Measurements from ENCODE around the gene C3orf22. TPM values are rescaled to one million over a fixed set of nuclear protein-coding genes. Genes with fewer than 3 reads are reported as not detected.

C3orf22 gene
- total and polyA plus RNA-seq, 12 donors: 0.26 TPM; not detected in 11

DNA sequence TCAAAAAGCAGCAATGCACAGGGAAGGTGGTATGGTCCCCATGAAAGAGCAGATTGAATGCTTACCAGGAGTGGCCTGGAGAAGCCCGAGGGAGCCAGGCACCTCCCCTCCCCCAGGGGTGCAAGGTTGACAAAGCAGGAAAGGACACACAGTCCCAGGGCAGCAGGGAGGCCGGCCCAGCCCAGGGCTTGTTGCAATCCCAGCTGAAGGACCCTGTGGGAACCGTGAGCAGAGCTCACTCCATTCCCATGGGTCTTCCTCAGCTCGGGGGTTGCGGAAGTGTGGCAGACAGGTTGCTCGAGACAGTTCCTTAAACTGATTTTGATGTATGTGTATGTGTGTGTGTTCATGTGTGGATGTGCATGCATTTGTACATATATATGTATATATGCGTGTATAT is 57.0 kb downstream of the C3orf22 start:
- ATAC-seq (peak in 2 of 8 donors; percentile 67 to 73), DNase-seq (no peak)
- 45 to 51% methylated on average over 7 of the region's 7 CpGs for WGBS, 2 donors
- Histone ChIP-seq H3K27ac (no peak overlapping the region), H3K27me3 (peaks cover 0 to 5% (median 0%) of the 10 kb centered on the region in 7 donors), H3K9me3 (no peaks in the 10 kb centered on the region), H3K4me1 (no peaks in the 10 kb centered on the region), H3K4me3 (no peak overlapping the region), H3K36me3 (no peaks in the 10 kb centered on the region)
- TF ChIP-seq, protein P1, sequence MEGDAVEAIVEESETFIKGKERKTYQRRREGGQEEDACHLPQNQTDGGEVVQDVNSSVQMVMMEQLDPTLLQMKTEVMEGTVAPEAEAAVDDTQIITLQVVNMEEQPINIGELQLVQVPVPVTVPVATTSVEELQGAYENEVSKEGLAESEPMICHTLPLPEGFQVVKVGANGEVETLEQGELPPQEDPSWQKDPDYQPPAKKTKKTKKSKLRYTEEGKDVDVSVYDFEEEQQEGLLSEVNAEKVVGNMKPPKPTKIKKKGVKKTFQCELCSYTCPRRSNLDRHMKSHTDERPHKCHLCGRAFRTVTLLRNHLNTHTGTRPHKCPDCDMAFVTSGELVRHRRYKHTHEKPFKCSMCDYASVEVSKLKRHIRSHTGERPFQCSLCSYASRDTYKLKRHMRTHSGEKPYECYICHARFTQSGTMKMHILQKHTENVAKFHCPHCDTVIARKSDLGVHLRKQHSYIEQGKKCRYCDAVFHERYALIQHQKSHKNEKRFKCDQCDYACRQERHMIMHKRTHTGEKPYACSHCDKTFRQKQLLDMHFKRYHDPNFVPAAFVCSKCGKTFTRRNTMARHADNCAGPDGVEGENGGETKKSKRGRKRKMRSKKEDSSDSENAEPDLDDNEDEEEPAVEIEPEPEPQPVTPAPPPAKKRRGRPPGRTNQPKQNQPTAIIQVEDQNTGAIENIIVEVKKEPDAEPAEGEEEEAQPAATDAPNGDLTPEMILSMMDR (IDR thresholded peaks at IDR 0.05): no peak
- intact Hi-C loops (cut with DNase I): no loop called here

DNA sequence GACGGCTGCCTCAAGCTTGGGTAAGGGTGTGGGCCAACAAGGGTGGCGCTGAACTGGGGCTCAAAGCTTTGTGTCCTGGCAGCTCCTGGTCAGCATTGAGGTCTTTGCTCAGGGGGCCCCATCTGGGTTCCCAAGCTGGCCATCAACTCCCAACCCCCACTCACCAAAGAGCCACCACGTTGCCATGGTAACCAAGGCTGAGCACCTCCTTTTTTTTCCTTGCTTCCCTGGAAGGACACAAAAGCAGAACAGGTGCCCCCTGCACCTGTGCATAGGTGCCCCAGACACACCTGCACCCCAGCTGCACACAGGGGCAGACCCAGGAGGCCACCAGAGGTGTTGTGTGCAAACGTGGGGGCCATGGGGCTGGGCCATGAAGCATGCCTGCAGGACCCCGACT is 57.7 kb downstream of the C3orf22 start:
- intact Hi-C loops (cut with DNase I): no loop called here
- Histone ChIP-seq H3K27ac (no peak overlapping the region), H3K27me3 (peaks cover 0 to 5% (median 0%) of the 10 kb centered on the region in 7 donors), H3K36me3 (no peaks in the 10 kb centered on the region), H3K9me3 (no peaks in the 10 kb centered on the region), H3K4me3 (no peak overlapping the region), H3K4me1 (no peaks in the 10 kb centered on the region)
- ATAC-seq (no peak), DNase-seq (no peak)
- TF ChIP-seq, protein P1 (IDR thresholded peaks at IDR 0.05): no peak
- WGBS, 2 donors: 76 to 80% methylated on average over 5 of the region's 5 CpGs

DNA sequence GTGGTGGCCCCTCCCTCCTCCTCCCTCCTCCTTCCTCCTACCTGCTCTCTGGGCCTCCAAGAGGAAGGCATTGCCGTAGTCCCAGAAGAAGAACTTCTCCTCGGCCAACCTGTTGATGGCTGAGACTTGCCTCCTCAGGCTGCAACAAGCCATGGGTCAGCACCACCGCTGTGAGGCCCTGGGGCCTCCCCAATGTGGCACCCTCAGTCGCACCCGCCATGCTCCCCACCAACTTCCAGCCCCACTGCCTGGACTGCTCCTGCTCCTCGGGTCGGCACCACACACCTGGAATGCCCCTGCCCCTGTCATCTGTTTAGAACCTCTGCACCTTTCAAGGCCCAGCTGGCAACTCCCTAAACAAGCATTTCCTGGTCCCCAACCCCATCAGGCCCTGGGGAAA is 58.7 kb downstream of the C3orf22 start:
- TF ChIP-seq, protein P1 (IDR thresholded peaks at IDR 0.05): no peak
- DNase-seq (no peak), ATAC-seq (no peak)
- Histone ChIP-seq H3K27ac (no peak overlapping the region), H3K4me1 (no peaks in the 10 kb centered on the region), H3K9me3 (no peaks in the 10 kb centered on the region), H3K27me3 (no peaks in the 10 kb centered on the region), H3K36me3 (no peaks in the 10 kb centered on the region), H3K4me3 (no peak overlapping the region)
- intact Hi-C loops (cut with DNase I): no loop called here
- 90 to 93% methylated on average over 7 of the region's 7 CpGs for WGBS, 2 donors

Other genes starting within 250 kb of the C3orf22 start
- gene KLF15, start 201.5 kb downstream of the C3orf22 start, total RNA-seq: 10 to 100 TPM; 13.5 to 57.1 (median 27.1) TPM
- gene KLF15, start 201.5 kb downstream of the C3orf22 start, polyA plus RNA-seq: 10 to 100 TPM; 30.1 to 61.3 TPM
- gene CFAP100, start 164.0 kb downstream of the C3orf22 start, total RNA-seq: not detected
- gene CFAP100, start 164.0 kb downstream of the C3orf22 start, polyA plus RNA-seq: not detected
- 10 to 100 TPM; 15.2 to 25.4 (median 19.7) TPM for gene ZXDC, start 83.0 kb downstream of the C3orf22 start, total RNA-seq
- gene ZXDC, start 83.0 kb downstream of the C3orf22 start, polyA plus RNA-seq: 10 to 100 TPM in 1 of 2 donors, 1 to 10 TPM in 1; 6.6 to 14.3 TPM
- not detected for gene UROC1, start 41.2 kb downstream of the C3orf22 start, total RNA-seq
- gene UROC1, start 41.2 kb downstream of the C3orf22 start, polyA plus RNA-seq: under 1 TPM in 1 of 2 donors, not detected in 1; 0.01 TPM
- 1 to 10 TPM in 1 of 10 donors, under 1 TPM in 9; 0.15 to 1.2 (median 0.53) TPM for gene CHST13, start 34.8 kb downstream of the C3orf22 start, total RNA-seq
- under 1 TPM; 0.12 to 0.15 TPM for gene CHST13, start 34.8 kb downstream of the C3orf22 start, polyA plus RNA-seq
- 1 to 10 TPM; 4.7 to 7.8 (median 5.6) TPM for gene TXNRD3, start 96.2 kb upstream of the C3orf22 start, total RNA-seq
- 1 to 10 TPM; 2.1 to 5.0 TPM for gene TXNRD3, start 96.2 kb upstream of the C3orf22 start, polyA plus RNA-seq
- gene CHCHD6, start 145.3 kb upstream of the C3orf22 start, total RNA-seq: 10 to 100 TPM in 6 of 10 donors, 1 to 10 TPM in 4; 5.2 to 15.8 (median 10.2) TPM
- 10 to 100 TPM in 1 of 2 donors, 1 to 10 TPM in 1; 9.9 to 27.0 TPM for gene CHCHD6, start 145.3 kb upstream of the C3orf22 start, polyA plus RNA-seq

Measured in heart right ventricle (tissue), 16 donors.